DND-41 (cell line): ENCODE results near the gene HSBP1.

Experiments
- CTCF ChIP-seq: IDR thresholded peaks from 2 replicates; pipeline ENCODE4 v1.5.1; 2012; ENCODE audit warnings: borderline replicate concordance, low read length, moderate library complexity, mild to moderate bottlenecking; ENCODE audit not compliant: poor library complexity, severe bottlenecking; ENCODE audit errors: extremely low read depth
- EZH2 ChIP-seq: IDR thresholded peaks from 3 replicates; pipeline ENCODE4 v1.6.1; 2012; ENCODE audit warnings: borderline replicate concordance, low read depth, mild to moderate bottlenecking, moderate library complexity, low read length, inconsistent platforms; ENCODE audit not compliant: severe bottlenecking

- TF ChIP-seq CTCF (no peak), EZH2 (no peak)
Measured at GRCh38 chr16:83808573-83809014, 816 bp downstream of the HSBP1 start.
